Testis (tissue), 3 donors: ENCODE data around the gene HEBP1. TPM values are rescaled to one million over a fixed set of nuclear protein-coding genes. Genes with fewer than 3 reads are reported as not detected.

Source experiments
- DNase-seq: peaks from one replicate; pipeline ENCODE4 v3.0.0-alpha.2; 2019
- H3K27ac ChIP-seq, 2 donors: fragments of 200-600 bp; sonication (generic); one replicate each; pipeline ENCODE4 v1.5.1; 2019
- H3K27me3 ChIP-seq: fragments of 200-600 bp; sonication (generic); one replicate; pipeline ENCODE4 v1.5.1; 2019
- H3K36me3 ChIP-seq: fragments of 200-600 bp; sonication (generic); one replicate; pipeline ENCODE4 v1.5.1; 2017; ENCODE audit warnings: low read depth; ENCODE audit errors: missing control alignments
- H3K4me1 ChIP-seq: fragments of 200-600 bp; sonication (generic); one replicate; pipeline ENCODE4 v1.5.1; 2019
- H3K4me3 ChIP-seq, 2 donors: fragments of 200-600 bp; sonication (generic); one replicate each; pipeline ENCODE4 v1.5.1; 2017 to 2019
- H3K9me3 ChIP-seq: fragments of 200-600 bp; sonication (generic); one replicate; pipeline ENCODE4 v1.5.1; 2017
- CTCF ChIP-seq, 3 experiments: fragments of 450-650 bp in 2 of 3; fragments of 200-600 bp in 1 of 3; sonication (generic) in 1 of 3; IDR thresholded peaks; one replicate each; pipeline ENCODE4 v1.5.1; 2016 to 2019; ENCODE audit warnings: antibody characterized with exemption in 3 of 3, mild to moderate bottlenecking in 2 of 3, moderate library complexity in 1 of 3
- POLR2A ChIP-seq: fragments of 450-650 bp; IDR thresholded peaks from one replicate; pipeline ENCODE4 v1.6.1; 2017; ENCODE audit warnings: antibody characterized with exemption, mild to moderate bottlenecking, moderate library complexity
- WGBS, 2 donors: methylation state at CpG; one replicate each; pipeline ENCODE4 v1.1.5; 2018; 5-methylcytosine and 5-hydroxymethylcytosine counted together
- intact Hi-C: fragments of 100-400 bp; cut with DNase I; formaldehyde crosslinking; loops from one replicate; pipeline ENCODE4 v1.15.1; 2023; ENCODE audit warnings: low total_unique reads
- polyA plus RNA-seq: library from polyadenylated mRNA; stranded (reverse); fragments of 350-450 nt; fragmentation: Illumina TruSeq; extraction: RNeasy Lipid Tissue Mini Kit (QIAGEN cat#74804); gene quantifications from one replicate; pipeline ENCODE4 v1.2.3, GENCODE V29; 2014; ENCODE audit warnings: low read depth, low replicate concordance; ENCODE audit not compliant: insufficient read depth
- total RNA-seq, 2 donors: library from RNA; depleted of rRNA; stranded (reverse); fragments of >200 nt; gene quantifications; one replicate each; pipeline ENCODE4 v1.2.3, GENCODE V29; 2016

HEBP1 gene
- total and polyA plus RNA-seq, 3 donors from 2014 or later = 48.7 to 57.3 (median 55.6) TPM

- Histone ChIP-seq H3K27me3 (no peaks in the 10 kb centered on the region), H3K27ac (no peak overlapping the region), H3K4me1 (peaks cover 21% of the 10 kb centered on the region), H3K4me3 (no peak overlapping the region), H3K9me3 (no peaks in the 10 kb centered on the region), H3K36me3 (no peaks in the 10 kb centered on the region)
- 93% methylated on average over 3 of the region's 3 CpGs for WGBS, 2 donors
- intact Hi-C loops = no loop called here
- DNase-seq = no peak
- no peak for TF ChIP-seq POLR2A
- TF ChIP-seq CTCF (IDR thresholded peaks at IDR 0.05) = no peak
Measured at GRCh38 chr12:12995088-12995487, 5.0 kb downstream of the HEBP1 start.

GRCh38 chr12:12993367-12993766 is 6.7 kb downstream of the HEBP1 start:
- intact Hi-C loops = no loop called here
- H3K27me3 ChIP-seq = no peaks in the 10 kb centered on the region
- H3K4me3 ChIP-seq = no peak overlapping the region
- TF ChIP-seq CTCF (IDR thresholded peaks at IDR 0.05) (no peak), POLR2A (no peak)
- no peaks in the 10 kb centered on the region for H3K9me3 ChIP-seq
- 94 to 97% methylated on average over 4 of the region's 4 CpGs for WGBS, 2 donors
- no peak for DNase-seq
- H3K27ac ChIP-seq = peak overlapping the region in 1 of 2 donors; percentile 3
- H3K36me3 ChIP-seq = no peaks in the 10 kb centered on the region
- H3K4me1 ChIP-seq = peaks cover 10% of the 10 kb centered on the region

GRCh38 chr12:12992418-12993130 is 7.5 kb downstream of the HEBP1 start:
- no peaks in the 10 kb centered on the region for H3K36me3 ChIP-seq
- intact Hi-C loops = no loop called here
- no peaks in the 10 kb centered on the region for H3K27me3 ChIP-seq
- DNase-seq = peak; percentile 38
- no peak for TF ChIP-seq POLR2A
- no peak for TF ChIP-seq CTCF (IDR thresholded peaks at IDR 0.05)
- 54 to 64% methylated on average over 6 to 8 of the region's 8 CpGs for WGBS, 2 donors
- H3K4me3 ChIP-seq = no peak overlapping the region
- peaks cover 8% of the 10 kb centered on the region for H3K4me1 ChIP-seq
- H3K9me3 ChIP-seq = no peaks in the 10 kb centered on the region
- H3K27ac ChIP-seq = peak overlapping the region in 1 of 2 donors; percentile 3

GRCh38 chr12:12990700-12991468 is 9.2 kb downstream of the HEBP1 start:
- Histone ChIP-seq H3K4me1 (no peaks in the 10 kb centered on the region), H3K27me3 (no peaks in the 10 kb centered on the region), H3K4me3 (no peak overlapping the region), H3K27ac (no peak overlapping the region), H3K36me3 (no peaks in the 10 kb centered on the region), H3K9me3 (no peaks in the 10 kb centered on the region)
- no peak for DNase-seq
- WGBS, 2 donors = 75 to 78% methylated on average over 7 of the region's 7 CpGs
- TF ChIP-seq CTCF (IDR thresholded peaks at IDR 0.05) (no peak), POLR2A (no peak)
- intact Hi-C loops = no loop called here
